Activated CD4-positive, alpha-beta T cell treated with anti-CD3 and anti-CD28 coated beads, Interleukin-2, amount 50 U/mL, for 48 hours (primary cell): Measurements from ENCODE around the gene TBC1D7.
"Not testable (repeated sequence)": the region's sequence is repeated elsewhere in the genome, so short reads cannot be mapped to it uniquely, and the experiment has no call there.

Experiments used
- DNase-seq, 2 experiments: peaks; one replicate each; pipeline ENCODE4 v3.0.0-alpha.2; 2020

The TBC1D7 gene

DNA sequence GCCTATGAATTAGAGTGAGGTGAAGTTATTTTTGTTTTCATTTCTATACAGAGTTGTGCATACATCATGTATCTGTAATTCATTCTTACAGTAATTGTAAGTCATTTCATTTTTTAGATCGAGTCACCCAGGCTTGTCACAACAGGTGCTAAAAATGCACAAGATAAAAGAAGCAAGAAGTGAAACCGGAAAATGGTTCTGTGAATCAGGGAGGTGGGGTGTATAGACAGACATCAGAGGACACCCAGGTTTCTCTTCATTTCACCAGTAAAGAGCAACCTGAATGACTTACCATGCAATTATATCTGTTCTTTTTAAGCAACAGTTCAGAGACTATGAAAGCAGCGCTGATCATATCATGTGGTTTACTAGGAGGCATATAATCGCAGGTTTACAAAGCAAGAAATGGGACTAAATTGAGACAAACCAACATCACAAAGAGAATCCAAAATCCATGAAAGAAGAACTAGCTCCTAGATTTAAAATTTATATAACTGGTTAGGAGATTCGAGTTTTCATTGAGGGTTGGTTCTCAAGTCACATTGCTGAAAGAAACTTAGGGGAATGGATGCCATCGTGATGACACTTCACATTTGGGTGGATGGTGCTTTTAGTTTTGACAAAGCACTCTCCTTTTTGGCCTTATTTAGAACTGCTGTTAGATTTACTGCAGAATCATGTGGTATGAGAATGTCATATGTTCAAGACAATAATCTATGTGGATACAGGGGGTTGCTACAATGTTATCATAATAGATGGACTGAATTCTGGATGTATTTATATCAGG, 27.9 kb upstream of the TBC1D7 start:
- no peak for DNase-seq

- DNase-seq: peak in 1 of 2 experiments; percentile 11
These were observed 27.0 kb upstream of the TBC1D7 start for GRCh38 chr6:13355043-13355945.

DNA sequence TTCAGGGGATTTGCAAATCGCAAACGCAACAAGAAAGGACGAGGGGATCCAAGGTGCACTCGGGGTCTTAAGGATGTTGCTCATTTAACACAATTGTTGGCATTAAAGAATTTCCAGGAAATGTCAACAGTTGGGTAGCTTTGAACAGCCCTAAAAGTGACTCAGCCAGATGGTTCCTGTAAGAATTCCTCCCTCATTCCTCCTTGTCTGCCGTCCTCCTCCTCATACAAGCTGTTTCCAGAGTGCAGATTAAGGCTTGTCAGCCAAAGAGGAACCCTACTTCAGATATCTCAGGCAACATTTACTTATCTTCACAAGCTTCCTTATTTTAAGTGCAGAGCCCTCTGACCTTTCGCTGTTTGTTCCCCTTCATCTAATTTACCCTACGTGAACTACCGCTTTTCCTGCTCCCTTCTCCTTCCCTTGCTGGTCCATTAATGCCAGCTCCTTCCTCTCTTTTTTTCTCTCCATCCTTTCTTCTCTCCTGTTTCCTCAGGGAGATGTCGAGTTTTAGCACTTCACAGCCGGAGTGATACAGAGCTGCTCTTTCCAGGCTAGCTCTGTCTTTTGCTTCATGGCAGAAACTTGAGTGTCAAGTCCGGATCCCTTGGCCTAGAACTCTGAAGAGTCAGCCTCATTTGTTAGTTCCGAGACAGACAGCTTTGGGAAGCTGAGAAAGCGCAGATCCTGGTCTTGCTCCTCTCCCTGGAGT, 26.1 kb upstream of the TBC1D7 start:
- DNase-seq: no peak

DNA sequence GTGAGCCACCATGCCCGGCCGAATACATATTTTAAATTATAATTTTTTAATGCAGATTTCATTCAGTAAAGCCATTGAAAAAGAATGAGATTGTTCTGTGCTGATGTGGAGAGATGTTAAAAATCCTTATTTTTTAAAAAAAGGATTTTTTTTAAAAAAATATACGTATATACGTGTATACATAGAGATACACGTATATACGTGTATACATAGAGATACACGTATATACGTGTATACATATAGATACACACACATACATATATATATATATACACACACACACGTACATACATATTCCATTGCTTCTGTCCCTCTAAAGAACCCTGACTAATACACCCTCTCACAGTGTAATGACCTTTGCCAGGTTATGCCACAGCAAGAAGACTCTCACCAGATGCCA, 23.8 kb upstream of the TBC1D7 start:
- DNase-seq: no peak

DNA sequence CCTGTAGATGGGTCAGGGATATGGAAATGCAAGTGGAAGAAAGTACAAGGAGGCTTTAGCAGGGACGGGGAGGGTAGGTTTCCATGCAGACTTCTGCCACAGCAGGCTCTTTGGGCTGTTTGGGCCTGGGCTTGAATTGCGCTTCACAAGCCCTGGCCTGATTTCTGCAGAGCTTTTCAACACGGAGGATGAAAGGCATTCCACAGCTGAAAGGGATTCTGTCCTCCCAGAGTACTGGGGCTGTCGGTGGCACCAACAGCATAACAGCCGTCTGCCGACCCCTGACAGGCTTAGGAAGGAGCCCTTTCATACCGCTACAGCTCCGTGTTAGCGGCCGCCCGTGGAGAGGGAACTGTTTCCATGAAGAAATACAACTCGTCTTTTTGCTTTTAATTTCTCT, 22.9 kb upstream of the TBC1D7 start:
- no peak for DNase-seq

DNA sequence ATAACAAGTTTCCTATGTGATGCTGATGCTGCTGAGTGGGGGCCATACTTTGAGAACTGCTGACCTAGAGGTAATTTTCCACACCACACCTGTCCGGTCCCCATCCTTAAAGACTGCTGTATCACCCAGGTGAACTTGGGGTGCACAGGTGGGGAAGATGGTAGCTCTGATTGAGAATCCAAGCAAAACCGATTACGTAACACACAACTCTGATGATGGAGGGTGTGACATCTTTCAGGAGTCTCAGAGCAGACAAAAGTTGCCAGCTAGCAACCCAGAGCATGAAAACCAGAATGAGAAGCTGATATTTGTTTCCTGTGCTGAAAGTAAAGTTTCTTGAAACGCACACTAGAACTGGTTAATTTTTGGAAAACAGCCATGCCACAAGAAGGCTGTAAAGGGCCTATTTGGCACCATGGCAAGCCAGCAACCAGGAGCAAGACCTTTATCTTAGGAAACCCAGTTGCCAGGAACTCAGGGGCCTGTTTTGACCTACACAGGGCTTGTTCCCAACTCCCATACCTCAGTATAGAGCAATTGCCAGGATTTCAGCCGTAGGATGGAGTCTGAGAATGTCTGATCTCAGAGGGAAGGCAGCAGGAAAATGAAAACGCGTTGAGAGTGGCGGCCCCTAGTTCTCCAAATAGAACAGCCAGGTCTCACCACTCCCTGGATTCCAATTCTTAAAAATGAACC, 21.6 kb upstream of the TBC1D7 start:
- no peak for DNase-seq

DNA sequence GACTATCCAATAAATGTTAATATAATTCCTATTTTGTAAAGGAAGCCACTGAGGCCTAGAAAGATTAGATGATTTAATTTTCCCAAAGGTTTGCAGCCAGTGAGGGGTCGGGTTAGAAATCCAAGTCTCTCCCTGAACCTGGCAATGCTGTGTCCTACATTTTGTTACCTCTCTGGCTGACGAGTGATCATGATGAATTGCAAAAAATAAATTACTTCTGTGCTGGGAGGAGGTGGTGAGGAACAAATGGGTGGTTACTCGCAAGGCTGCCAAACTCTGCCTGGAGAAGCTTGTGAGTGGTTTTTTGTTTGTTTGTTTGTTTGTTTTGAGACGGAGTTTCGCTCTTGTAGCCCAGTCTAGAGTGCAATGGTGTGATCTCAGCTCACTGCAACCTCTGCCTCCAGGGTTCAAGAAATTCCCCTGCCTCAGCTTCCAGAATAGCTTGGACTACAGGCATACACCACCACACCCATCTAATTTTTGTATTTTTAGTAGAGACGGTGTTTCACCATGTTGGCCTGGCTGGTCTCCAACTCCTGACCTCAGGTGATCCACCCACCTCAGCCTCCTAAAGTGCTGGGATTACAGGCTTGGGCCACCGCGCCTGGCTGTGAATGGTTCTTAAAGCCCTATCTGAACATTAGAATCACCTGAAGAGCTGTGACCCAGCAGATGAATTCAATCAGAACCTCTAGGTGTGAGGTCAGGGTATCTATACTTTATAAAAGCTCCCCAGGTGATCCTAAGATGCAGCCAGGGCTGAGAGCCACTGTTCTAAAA, 20.2 kb upstream of the TBC1D7 start:
- DNase-seq: no peak

DNA sequence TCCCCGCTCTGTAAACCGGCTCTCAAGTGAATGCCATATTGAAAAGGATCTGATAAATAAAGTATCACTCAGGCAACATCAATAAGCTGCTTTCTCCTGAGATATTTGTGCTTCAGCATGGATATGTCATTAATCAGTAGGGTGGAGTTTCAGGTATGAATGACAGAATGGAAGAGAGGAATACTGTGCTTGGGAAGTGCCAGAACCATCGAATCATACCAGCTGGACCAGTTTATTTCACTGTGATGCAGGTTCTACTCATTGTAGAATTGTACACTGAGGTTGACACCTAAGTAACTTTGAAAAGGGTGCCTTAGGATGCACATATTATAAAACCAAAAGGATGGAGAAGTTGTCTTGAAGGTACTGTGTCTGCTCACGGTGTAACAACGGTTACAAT, 17.9 kb upstream of the TBC1D7 start:
- DNase-seq: no peak

DNA sequence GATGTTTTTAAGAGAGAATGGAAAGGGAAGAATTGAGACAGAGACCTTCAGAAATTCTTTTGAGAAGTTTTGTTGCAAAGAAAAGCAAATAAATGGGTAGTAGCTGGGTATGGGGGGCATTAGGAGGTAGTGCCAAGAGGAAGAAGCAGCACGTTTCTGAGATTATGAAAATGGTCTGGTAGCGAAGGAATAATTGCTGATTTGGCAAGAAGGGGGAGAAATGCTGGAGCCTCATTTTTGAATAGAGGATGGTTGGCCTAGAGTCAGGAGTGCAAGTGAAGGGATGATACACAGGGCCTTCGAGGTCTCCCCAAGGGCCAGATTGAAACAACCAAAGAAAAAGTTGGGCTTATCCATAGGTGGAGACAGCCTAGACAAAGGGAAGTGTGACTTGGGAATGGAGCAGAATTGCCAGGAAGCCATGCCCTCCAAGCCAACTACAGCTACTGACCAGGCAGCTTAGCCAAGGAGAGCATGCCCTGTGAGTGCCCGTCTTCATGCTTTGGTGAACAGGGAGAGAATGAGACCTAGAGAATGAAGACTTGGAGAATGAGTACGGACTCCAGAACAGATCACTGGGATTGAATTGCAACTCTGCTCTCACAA, 14.2 kb upstream of the TBC1D7 start:
- DNase-seq: no peak

DNA sequence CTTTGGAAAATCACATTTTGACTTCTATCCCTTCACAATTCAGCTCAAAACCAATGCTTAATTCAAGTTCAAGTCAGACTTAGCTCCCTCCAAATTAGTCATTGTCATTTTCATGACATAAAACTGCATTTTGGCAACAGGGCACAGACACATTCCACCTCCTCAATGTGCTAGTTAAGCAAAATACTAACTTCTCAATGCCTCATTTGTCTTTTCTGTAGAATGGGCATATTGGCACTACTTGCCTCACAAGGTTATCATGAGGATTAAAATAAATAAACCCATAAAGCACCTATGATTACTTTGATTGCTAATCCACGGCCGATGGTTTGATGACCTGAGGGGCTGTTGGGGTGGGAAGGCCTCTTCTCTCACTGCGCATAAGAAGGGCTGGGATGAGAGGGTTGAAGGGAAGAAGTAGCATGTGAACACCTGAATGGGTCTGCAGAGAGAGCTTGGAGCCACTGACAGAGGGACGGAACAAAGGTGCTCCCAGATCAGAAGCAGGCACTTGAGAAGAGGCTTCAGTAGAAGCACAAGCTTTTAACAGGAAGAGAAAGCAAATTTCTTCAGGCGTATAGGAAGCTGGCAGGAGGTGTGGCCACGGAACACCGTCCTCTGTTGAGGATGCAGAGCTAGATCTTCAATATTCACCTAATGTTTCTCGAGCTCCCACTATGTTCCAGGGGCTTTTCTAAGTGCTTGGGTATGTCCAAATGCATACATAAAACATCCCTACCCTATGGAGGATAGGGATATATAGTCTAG, 11.7 kb upstream of the TBC1D7 start:
- DNase-seq: no peak

GRCh38 chr6:13338038-13338437, 9.7 kb upstream of the TBC1D7 start:
- DNase-seq: no peak

GRCh38 chr6:13336553-13336952, 8.2 kb upstream of the TBC1D7 start:
- peak; percentile 89 to 91 for DNase-seq

- DNase-seq: no peak
These were observed 6.6 kb upstream of the TBC1D7 start for GRCh38 chr6:13334953-13335352.

- no peak for DNase-seq
These were observed 4.0 kb upstream of the TBC1D7 start for GRCh38 chr6:13332349-13332706.

GRCh38 chr6:13331516-13332348, 3.4 kb upstream of the TBC1D7 start:
- DNase-seq: no peak

GRCh38 chr6:13328875-13329183, 492 bp upstream of the TBC1D7 start:
- DNase-seq: no peak

DNA sequence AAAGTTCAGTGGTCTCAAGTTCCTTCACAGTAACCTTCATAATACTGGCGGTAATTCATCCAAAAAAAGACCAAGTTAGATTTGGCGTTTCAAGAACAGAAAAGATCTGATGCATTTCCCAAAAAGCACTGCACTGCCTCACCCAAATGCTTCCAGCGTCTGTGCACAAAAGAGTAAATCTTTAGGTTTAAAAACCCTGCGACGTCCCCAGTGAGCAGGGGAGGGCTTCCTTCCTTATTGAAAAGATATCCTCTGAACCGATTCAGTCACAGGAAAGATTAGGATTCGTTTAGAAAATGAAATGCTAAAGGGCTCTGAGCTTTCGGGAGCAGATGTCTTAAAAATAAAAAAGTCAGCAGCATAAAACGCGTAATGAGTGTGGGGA, 654 bp downstream of the TBC1D7 start:
- no peak for DNase-seq

GRCh38 chr6:13326031-13326586, 2.2 kb downstream of the TBC1D7 start:
- not testable (repeated sequence) for DNase-seq

- DNase-seq: no peak
These were observed 8.3 kb downstream of the TBC1D7 start for GRCh38 chr6:13319891-13320564.
